T-helper 1 cell treated with Interleukin-12 subunit alpha and Interleukin-12 subunit beta and Interleukin-4 antibody, amounts not matched to agents 30 μg/mL and 1 μg/mL, for 36 hours (primary cell): ENCODE results near the gene FOCAD.

Source experiments
- H3K27ac Mint-ChIP-seq: one replicate; pipeline ENCODE4 v1.8.0; 2021; ENCODE audit warnings: mild to moderate bottlenecking, mixed read lengths
- H3K27me3 Mint-ChIP-seq: one replicate; pipeline ENCODE4 v1.8.0; 2021; ENCODE audit warnings: low read depth, mixed read lengths
- H3K36me3 Mint-ChIP-seq: one replicate; pipeline ENCODE4 v1.8.0; 2021; ENCODE audit warnings: low read depth, mixed read lengths
- H3K4me1 Mint-ChIP-seq: one replicate; pipeline ENCODE4 v1.8.0; 2021; ENCODE audit warnings: low read depth, mixed read lengths
- H3K4me3 Mint-ChIP-seq: one replicate; pipeline ENCODE4 v1.8.0; 2021; ENCODE audit warnings: mild to moderate bottlenecking, moderate library complexity, mixed read lengths
- H3K9me3 Mint-ChIP-seq: one replicate; pipeline ENCODE4 v1.8.0; 2021; ENCODE audit warnings: mixed read lengths

Gene FOCAD

GRCh38 chr9:20884985-20885593, 201.0 kb downstream of the FOCAD start:
- Mint-ChIP-seq H3K4me3 (no peak overlapping the region), H3K36me3 (peaks cover 6% of the 10 kb centered on the region), H3K27me3 (no peaks in the 10 kb centered on the region), H3K27ac (no peak overlapping the region), H3K4me1 (no peaks in the 10 kb centered on the region), H3K9me3 (no peaks in the 10 kb centered on the region)

- Mint-ChIP-seq H3K4me3 (no peak overlapping the region), H3K27me3 (no peaks in the 10 kb centered on the region), H3K36me3 (no peaks in the 10 kb centered on the region), H3K27ac (no peak overlapping the region), H3K4me1 (no peaks in the 10 kb centered on the region), H3K9me3 (no peaks in the 10 kb centered on the region)
Observed at GRCh38 chr9:20898885-20899554, 215.0 kb downstream of the FOCAD start.

GRCh38 chr9:20903212-20903611, 219.2 kb downstream of the FOCAD start:
- Mint-ChIP-seq H3K27me3 (no peaks in the 10 kb centered on the region), H3K27ac (no peak overlapping the region), H3K9me3 (no peaks in the 10 kb centered on the region), H3K4me1 (no peaks in the 10 kb centered on the region), H3K36me3 (peaks cover 3% of the 10 kb centered on the region), H3K4me3 (no peak overlapping the region)

- Mint-ChIP-seq H3K27me3 (no peaks in the 10 kb centered on the region), H3K9me3 (no peaks in the 10 kb centered on the region), H3K4me1 (no peaks in the 10 kb centered on the region), H3K36me3 (peaks cover 3% of the 10 kb centered on the region), H3K4me3 (no peak overlapping the region), H3K27ac (no peak overlapping the region)
Observed at GRCh38 chr9:20904995-20905394, 220.9 kb downstream of the FOCAD start.

DNA sequence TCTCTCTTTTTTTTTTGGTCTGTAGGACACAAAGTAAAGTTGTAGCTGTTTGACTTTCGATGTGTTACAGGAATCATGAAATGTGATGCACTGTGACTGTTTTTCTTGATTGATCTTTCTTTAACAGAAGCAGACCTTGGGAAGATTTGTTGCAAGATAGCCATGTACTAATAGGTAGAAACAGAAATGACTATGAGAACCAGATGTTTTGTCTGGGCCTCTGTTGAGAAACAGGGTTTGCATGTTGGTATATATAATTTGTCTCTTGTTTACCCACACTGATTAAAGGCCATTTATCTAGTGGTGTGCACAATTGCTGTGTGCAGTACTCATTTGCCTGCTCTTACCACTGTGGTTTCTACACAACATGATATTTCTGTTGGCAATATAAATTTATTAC, 222.3 kb downstream of the FOCAD start:
- no peak overlapping the region for H3K27ac Mint-ChIP-seq
- no peaks in the 10 kb centered on the region for H3K27me3 Mint-ChIP-seq
- H3K4me3 Mint-ChIP-seq: no peak overlapping the region
- no peaks in the 10 kb centered on the region for H3K9me3 Mint-ChIP-seq
- no peaks in the 10 kb centered on the region for H3K4me1 Mint-ChIP-seq
- peaks cover 9% of the 10 kb centered on the region for H3K36me3 Mint-ChIP-seq

GRCh38 chr9:20908461-20908860, 224.4 kb downstream of the FOCAD start:
- H3K4me1 Mint-ChIP-seq: no peaks in the 10 kb centered on the region
- H3K27ac Mint-ChIP-seq: no peak overlapping the region
- H3K27me3 Mint-ChIP-seq: no peaks in the 10 kb centered on the region
- H3K9me3 Mint-ChIP-seq: no peaks in the 10 kb centered on the region
- H3K36me3 Mint-ChIP-seq: peaks cover 13% of the 10 kb centered on the region
- H3K4me3 Mint-ChIP-seq: no peak overlapping the region

DNA sequence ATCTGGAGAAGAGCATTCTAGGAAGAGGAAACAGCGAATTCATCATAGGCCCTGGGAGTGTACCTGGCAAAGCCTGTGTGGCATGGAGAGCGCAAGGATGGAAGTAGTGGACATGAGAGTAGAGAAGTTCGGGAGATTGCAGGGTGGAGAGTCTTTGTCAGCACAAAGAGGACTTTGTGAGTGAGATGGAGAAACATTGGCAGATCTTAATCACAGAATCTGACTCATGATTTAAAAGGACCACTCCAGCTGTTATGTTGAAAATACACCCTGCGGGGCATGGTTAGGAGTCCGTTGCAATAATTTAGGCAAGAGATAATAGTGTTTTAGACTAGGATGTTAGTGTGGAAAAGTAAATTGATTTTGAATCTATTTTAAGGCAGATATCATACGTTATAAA, 230.5 kb downstream of the FOCAD start:
- H3K4me3 Mint-ChIP-seq: no peak overlapping the region
- H3K27ac Mint-ChIP-seq: no peak overlapping the region
- H3K27me3 Mint-ChIP-seq: no peaks in the 10 kb centered on the region
- no peaks in the 10 kb centered on the region for H3K4me1 Mint-ChIP-seq
- H3K9me3 Mint-ChIP-seq: no peaks in the 10 kb centered on the region
- H3K36me3 Mint-ChIP-seq: peaks cover 31% of the 10 kb centered on the region

- H3K27ac Mint-ChIP-seq: no peak overlapping the region
- no peaks in the 10 kb centered on the region for H3K9me3 Mint-ChIP-seq
- H3K4me3 Mint-ChIP-seq: no peak overlapping the region
- no peaks in the 10 kb centered on the region for H3K27me3 Mint-ChIP-seq
- peaks cover 21% of the 10 kb centered on the region for H3K36me3 Mint-ChIP-seq
- peaks cover 9% of the 10 kb centered on the region for H3K4me1 Mint-ChIP-seq
Observed at GRCh38 chr9:20921362-20921761, 237.3 kb downstream of the FOCAD start.

- peak overlapping the region; percentile 43 for H3K27ac Mint-ChIP-seq
Observed at GRCh38 chr9:20925256-20926045, 241.4 kb downstream of the FOCAD start.

GRCh38 chr9:20929276-20929675, 245.2 kb downstream of the FOCAD start:
- no peak overlapping the region for H3K27ac Mint-ChIP-seq
- H3K4me1 Mint-ChIP-seq: peaks cover 20% of the 10 kb centered on the region
- H3K4me3 Mint-ChIP-seq: no peak overlapping the region
- H3K27me3 Mint-ChIP-seq: no peaks in the 10 kb centered on the region
- no peaks in the 10 kb centered on the region for H3K9me3 Mint-ChIP-seq
- peaks cover 14% of the 10 kb centered on the region for H3K36me3 Mint-ChIP-seq

More at GRCh38 chr9:20925256-20926045, 241.4 kb downstream of the FOCAD start:
- H3K9me3 Mint-ChIP-seq: no peaks in the 10 kb centered on the region
- H3K4me1 Mint-ChIP-seq: peaks cover 19% of the 10 kb centered on the region
- no peak overlapping the region for H3K4me3 Mint-ChIP-seq
- no peaks in the 10 kb centered on the region for H3K27me3 Mint-ChIP-seq
- peaks cover 9% of the 10 kb centered on the region for H3K36me3 Mint-ChIP-seq

GRCh38 chr9:20930836-20931235, 246.8 kb downstream of the FOCAD start:
- Mint-ChIP-seq H3K9me3 (no peaks in the 10 kb centered on the region), H3K4me1 (peaks cover 13% of the 10 kb centered on the region), H3K36me3 (peaks cover 15% of the 10 kb centered on the region), H3K4me3 (no peak overlapping the region), H3K27ac (no peak overlapping the region), H3K27me3 (no peaks in the 10 kb centered on the region)

GRCh38 chr9:20940447-20941173, 256.6 kb downstream of the FOCAD start:
- no peaks in the 10 kb centered on the region for H3K9me3 Mint-ChIP-seq
- H3K27ac Mint-ChIP-seq: no peak overlapping the region
- H3K27me3 Mint-ChIP-seq: no peaks in the 10 kb centered on the region
- H3K36me3 Mint-ChIP-seq: peaks cover 5% of the 10 kb centered on the region
- H3K4me3 Mint-ChIP-seq: no peak overlapping the region
- peaks cover 3% of the 10 kb centered on the region for H3K4me1 Mint-ChIP-seq

DNA sequence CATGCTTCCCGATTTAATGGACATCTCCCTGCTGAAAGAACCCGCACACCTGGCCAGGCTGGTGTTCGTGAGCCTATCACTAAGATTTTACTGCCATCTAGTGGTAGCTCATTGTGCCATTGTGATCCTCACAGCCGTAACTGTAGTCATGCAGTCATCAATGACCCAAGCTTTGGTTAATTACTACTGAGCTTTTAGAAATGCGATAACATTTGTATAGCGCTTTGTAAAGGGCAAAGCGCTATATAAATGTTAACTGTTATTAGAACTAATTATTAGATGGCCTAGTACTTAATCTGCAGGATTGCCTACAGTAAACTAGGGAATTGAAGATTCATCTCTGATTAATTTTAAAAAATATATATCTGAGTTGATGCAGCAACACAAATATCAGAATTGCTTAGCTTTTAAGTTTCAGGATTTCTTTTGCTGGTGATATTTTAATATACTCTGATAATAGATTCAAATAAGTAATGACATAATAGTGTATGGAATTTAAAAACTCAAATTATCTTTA, 257.2 kb downstream of the FOCAD start:
- peaks cover 3% of the 10 kb centered on the region for H3K4me1 Mint-ChIP-seq
- no peaks in the 10 kb centered on the region for H3K9me3 Mint-ChIP-seq
- H3K36me3 Mint-ChIP-seq: peaks cover 5% of the 10 kb centered on the region
- no peak overlapping the region for H3K4me3 Mint-ChIP-seq
- H3K27ac Mint-ChIP-seq: no peak overlapping the region
- no peaks in the 10 kb centered on the region for H3K27me3 Mint-ChIP-seq

- Mint-ChIP-seq H3K27ac (no peak overlapping the region), H3K4me3 (no peak overlapping the region), H3K9me3 (no peaks in the 10 kb centered on the region), H3K4me1 (peaks cover 3% of the 10 kb centered on the region), H3K36me3 (peaks cover 6% of the 10 kb centered on the region), H3K27me3 (no peaks in the 10 kb centered on the region)
Observed at GRCh38 chr9:20944507-20944906, 260.4 kb downstream of the FOCAD start.
